Measurements from ENCODE around the gene ATP8B3. TPM values are rescaled to one million over a fixed set of nuclear protein-coding genes. Genes with fewer than 3 reads are reported as not detected.
A peak's percentile ranks its signal among the peaks of the same experiment; 100 is the strongest.

ATP8B3 gene
- total and polyA plus RNA-seq, 2 of the 13 experiments (the other 11 are each of a cell fraction or from before 2014, with no cell fraction given): 2.6 to 5.9 TPM

DNA sequence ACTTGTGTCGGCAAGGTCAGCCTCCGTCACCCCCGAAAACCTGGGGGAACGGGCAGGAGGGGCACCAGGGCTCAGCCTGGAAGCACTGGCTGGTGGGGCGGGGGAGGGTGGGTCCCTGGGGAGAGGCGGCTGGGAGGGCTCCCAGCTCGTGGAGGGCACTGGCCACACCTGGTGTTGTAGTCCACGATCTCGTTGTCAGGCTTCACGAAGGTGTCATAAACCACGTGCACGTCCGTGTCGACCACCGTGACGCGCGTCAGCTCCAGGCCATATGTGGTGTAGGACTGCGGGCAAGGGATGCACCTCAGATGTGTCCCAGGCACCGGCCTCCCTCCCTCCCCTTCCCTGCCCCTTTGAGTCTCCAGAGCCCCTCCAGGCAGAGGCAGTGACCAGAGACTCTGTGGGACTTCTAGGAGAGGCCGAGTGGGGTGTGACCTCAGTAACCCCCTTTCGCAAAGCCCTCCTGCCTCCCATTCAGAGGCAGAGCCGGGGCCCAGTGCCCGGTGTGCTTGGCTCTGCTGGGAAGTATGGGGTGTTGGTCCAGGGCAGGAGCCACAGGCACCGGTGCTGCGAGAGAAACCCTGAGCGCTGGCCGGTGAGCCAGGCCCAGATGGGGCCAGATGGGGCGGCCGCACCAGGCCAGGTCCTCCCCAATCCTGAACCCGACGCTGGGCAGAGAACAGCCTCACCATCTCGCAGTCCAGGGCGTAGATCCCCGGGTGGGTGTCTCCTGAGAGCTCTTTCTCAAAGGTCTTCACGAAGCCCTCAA, 4.6 kb upstream of the ATP8B3 start (continued):
- TF ChIP-seq, protein P1, sequence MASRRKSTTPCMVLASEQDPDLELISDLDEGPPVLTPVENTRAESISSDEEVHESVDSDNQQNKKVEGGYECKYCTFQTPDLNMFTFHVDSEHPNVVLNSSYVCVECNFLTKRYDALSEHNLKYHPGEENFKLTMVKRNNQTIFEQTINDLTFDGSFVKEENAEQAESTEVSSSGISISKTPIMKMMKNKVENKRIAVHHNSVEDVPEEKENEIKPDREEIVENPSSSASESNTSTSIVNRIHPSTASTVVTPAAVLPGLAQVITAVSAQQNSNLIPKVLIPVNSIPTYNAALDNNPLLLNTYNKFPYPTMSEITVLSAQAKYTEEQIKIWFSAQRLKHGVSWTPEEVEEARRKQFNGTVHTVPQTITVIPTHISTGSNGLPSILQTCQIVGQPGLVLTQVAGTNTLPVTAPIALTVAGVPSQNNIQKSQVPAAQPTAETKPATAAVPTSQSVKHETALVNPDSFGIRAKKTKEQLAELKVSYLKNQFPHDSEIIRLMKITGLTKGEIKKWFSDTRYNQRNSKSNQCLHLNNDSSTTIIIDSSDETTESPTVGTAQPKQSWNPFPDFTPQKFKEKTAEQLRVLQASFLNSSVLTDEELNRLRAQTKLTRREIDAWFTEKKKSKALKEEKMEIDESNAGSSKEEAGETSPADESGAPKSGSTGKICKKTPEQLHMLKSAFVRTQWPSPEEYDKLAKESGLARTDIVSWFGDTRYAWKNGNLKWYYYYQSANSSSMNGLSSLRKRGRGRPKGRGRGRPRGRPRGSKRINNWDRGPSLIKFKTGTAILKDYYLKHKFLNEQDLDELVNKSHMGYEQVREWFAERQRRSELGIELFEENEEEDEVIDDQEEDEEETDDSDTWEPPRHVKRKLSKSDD (CRISPR knock-in tag; IDR thresholded peaks at IDR 0.05; ENCODE audit: low read depth): no peak
- no peak for TF ChIP-seq FLYWCH1 (CRISPR knock-in tag; IDR thresholded peaks at IDR 0.05)

DNA sequence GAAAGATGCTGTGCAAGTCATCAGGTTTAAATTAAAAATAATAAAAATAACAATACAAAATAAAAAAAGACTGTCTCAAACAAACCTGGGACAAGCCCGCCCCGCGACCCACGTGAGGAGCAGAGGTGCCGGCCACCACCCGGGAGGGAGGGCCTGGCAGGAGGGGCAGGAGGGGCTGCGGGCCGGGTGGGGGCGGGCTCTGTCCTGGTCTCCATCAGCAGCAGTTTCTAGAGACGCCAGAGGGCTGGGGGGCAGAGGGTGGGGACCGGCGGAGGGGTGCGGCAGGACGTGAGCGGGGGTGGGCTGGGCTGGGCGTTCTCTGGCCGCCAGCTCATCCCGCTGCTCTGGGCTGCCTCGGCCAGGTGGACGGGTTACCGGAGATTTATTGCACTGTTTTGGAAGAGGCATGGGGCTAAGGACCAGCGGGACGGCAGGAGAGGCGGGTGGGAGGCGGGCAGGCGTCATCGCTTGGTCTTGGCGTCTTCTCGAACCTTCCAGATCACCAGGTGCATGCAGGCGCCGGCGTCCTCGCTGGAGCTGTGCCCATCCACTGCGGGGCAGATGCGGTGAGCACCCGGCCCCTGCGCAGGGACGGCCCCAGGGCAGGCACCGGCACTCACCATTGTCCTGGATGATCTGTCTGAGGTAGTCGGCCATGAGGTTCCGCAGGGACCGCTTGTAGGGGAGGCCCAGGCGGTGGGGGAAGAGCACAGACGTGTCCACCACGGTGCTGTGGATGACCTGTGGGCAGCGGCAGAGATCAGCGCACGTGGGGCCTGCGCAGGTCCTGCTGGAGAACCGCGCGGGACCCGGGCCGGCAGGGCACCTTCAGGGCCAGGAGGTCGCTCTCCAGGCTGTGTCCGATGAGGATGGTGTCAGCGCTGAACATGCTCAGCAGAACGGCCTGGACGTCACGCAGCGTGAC, 3.8 kb upstream of the ATP8B3 start:
- no peak overlapping the region for H3K9ac ChIP-seq (ENCODE audit: insufficient read depth, low read depth, low read length)
- intact Hi-C loops (cut with micrococcal nuclease; ENCODE audit: unreplicated experiment) (no loop called here), in situ Hi-C loops (cut with HindIII; ENCODE audit: extremely low pct_ligation_motif_present, low pct_unique_long_range_greater_than_20kb) (no loop called here)
- H3K4me3 ChIP-seq (replicated peaks in 1 of 3; ENCODE audit: insufficient read depth in 1 of 3, low read depth in 2 of 3, low read length in 3 of 3): no peak overlapping the region
- H4K20me1 ChIP-seq (ENCODE audit: insufficient read depth, low read length): no peaks in the 10 kb centered on the region
- DNase-seq (ENCODE audit: low spot score) (no peak), ATAC-seq (no peak), FAIRE-seq (no peak)
- ChIA-PET CTCF (ENCODE audit: low intra/inter-chr PET ratio, low total read pairs) (no interaction called here), POLR2A (no interaction called here)
- H3K4me1 ChIP-seq (ENCODE audit: insufficient read depth, low read length): peaks cover 18% of the 10 kb centered on the region
- no peak overlapping the region for H2AFZ ChIP-seq (ENCODE audit: low read length)
- BruUV-seq (replicated peaks): no TSS peak
- no peaks in the 10 kb centered on the region for H3K27me3 ChIP-seq (ENCODE audit: control insufficient read depth in 1 of 2, insufficient read depth in 2 of 2, low read length in 2 of 2)
- no peak overlapping the region for H3K4me2 ChIP-seq (ENCODE audit: low read depth, low read length)
- H3K9me3 ChIP-seq (ENCODE audit: low read length): no peaks in the 10 kb centered on the region
- H3K36me3 ChIP-seq (replicated peaks in 1 of 2; ENCODE audit: control insufficient read depth in 1 of 2, insufficient read depth in 2 of 2, low read length in 2 of 2): peaks cover 25 to 34% of the 10 kb centered on the region in 2 experiments
- no peaks in the 10 kb centered on the region for H3K79me2 ChIP-seq (ENCODE audit: insufficient read depth, low read length)
- 96% methylated on average over 23 of the region's 61 CpGs for WGBS (ENCODE audit: low lambda C conversion rate)
- H3K27ac ChIP-seq (ENCODE audit: extremely low read length, insufficient read depth, low read length): no peak overlapping the region
- peak; percentile 7 for TF ChIP-seq AGO2 (optimal IDR thresholded peaks at IDR 0.05; ENCODE audit: low read depth, low read length)
- no peak for TF ChIP-seq HMG20A (CRISPR knock-in tag; IDR thresholded peaks at IDR 0.05; ENCODE audit: borderline replicate concordance)
- TF ChIP-seq CEBPG (CRISPR knock-in tag; IDR thresholded peaks at IDR 0.05): no peak
- no peak for TF ChIP-seq ZNF572 (CRISPR knock-in tag; IDR thresholded peaks at IDR 0.05)
- no peak for TF ChIP-seq PLRG1 (conservative IDR thresholded peaks at IDR 0.05)
- no peak for TF ChIP-seq PTBP1 (IDR thresholded peaks at IDR 0.05; ENCODE audit: low read depth, low read length, poor library complexity, severe bottlenecking)
- no peak for TF ChIP-seq ZNF3 (CRISPR knock-in tag; IDR thresholded peaks at IDR 0.05)
